ENCODE measurements around the gene CCDC63. TPM values are rescaled to one million over a fixed set of nuclear protein-coding genes. Genes with fewer than 3 reads are reported as not detected.

Gene CCDC63
- total RNA-seq, 1 experiment from 2014 or later, result 0.98 TPM

GRCh38 chr12:110927546-110927945 is 80.8 kb downstream of the CCDC63 start (continued):
- TF ChIP-seq ZNF219 (CRISPR knock-in tag; IDR thresholded peaks at IDR 0.05; ENCODE audit: borderline replicate concordance), result no peak
- TF ChIP-seq CBFB (CRISPR knock-in tag; IDR thresholded peaks at IDR 0.05; ENCODE audit: low read depth), result no peak
- no peak for TF ChIP-seq IRF2 (CRISPR knock-in tag; IDR thresholded peaks at IDR 0.05; ENCODE audit: borderline replicate concordance, low read depth)
- TF ChIP-seq TEAD4 (CRISPR knock-in tag; IDR thresholded peaks at IDR 0.05), result no peak
- TF ChIP-seq SOX15 (CRISPR knock-in tag; IDR thresholded peaks at IDR 0.05), result no peak
- no peak for TF ChIP-seq AR (CRISPR knock-in tag; IDR thresholded peaks at IDR 0.05)
- TF ChIP-seq PRRX2 (CRISPR knock-in tag; IDR thresholded peaks at IDR 0.05), result no peak
- TF ChIP-seq OVOL2 (CRISPR knock-in tag; IDR thresholded peaks at IDR 0.05; ENCODE audit: borderline replicate concordance), result no peak
- no peak for TF ChIP-seq ATF2 (CRISPR knock-in tag; IDR thresholded peaks at IDR 0.05; ENCODE audit: borderline replicate concordance, low read depth)
- no peak for TF ChIP-seq ARID4B (CRISPR knock-in tag; IDR thresholded peaks at IDR 0.05; ENCODE audit: borderline replicate concordance)
- no peak for TF ChIP-seq MAX (CRISPR knock-in tag; IDR thresholded peaks at IDR 0.05)
- no peak for TF ChIP-seq NFATC4 (CRISPR knock-in tag; IDR thresholded peaks at IDR 0.05)
- TF ChIP-seq SMAD3 (CRISPR knock-in tag; IDR thresholded peaks at IDR 0.05; ENCODE audit: borderline replicate concordance), result no peak
- TF ChIP-seq FOXJ3 (CRISPR knock-in tag; IDR thresholded peaks at IDR 0.05; ENCODE audit: borderline replicate concordance), result no peak
- no peak for TF ChIP-seq FOXK1 (CRISPR knock-in tag; IDR thresholded peaks at IDR 0.05)

GRCh38 chr12:110928700-110929099 is 81.9 kb downstream of the CCDC63 start:
- Mint-ChIP-seq H3K9me3 (no peaks in the 10 kb centered on the region), H3K4me1 (peaks cover 14% of the 10 kb centered on the region), H3K4me3 (no peak overlapping the region)
- no peak for TF ChIP-seq PREB (CRISPR knock-in tag; IDR thresholded peaks at IDR 0.05; ENCODE audit: borderline replicate concordance)
- TF ChIP-seq SOX15 (CRISPR knock-in tag; IDR thresholded peaks at IDR 0.05), result no peak
- no peak for TF ChIP-seq USF1 (CRISPR knock-in tag; IDR thresholded peaks at IDR 0.05)
- no peak for TF ChIP-seq NR1H2 (CRISPR knock-in tag; IDR thresholded peaks at IDR 0.05)
- no peak for TF ChIP-seq ATF3 (CRISPR knock-in tag; conservative IDR thresholded peaks at IDR 0.05)
- TF ChIP-seq CREB1 (CRISPR knock-in tag; IDR thresholded peaks at IDR 0.05), result no peak
- TF ChIP-seq ELF4 (CRISPR knock-in tag; IDR thresholded peaks at IDR 0.05; ENCODE audit: low read depth), result no peak
- no peak for TF ChIP-seq NR3C1 (CRISPR knock-in tag; conservative IDR thresholded peaks at IDR 0.05; ENCODE audit: low read depth)
- TF ChIP-seq ZBTB43 (CRISPR knock-in tag; IDR thresholded peaks at IDR 0.05), result no peak
- no peak for TF ChIP-seq CREM (CRISPR knock-in tag; IDR thresholded peaks at IDR 0.05)

More at GRCh38 chr12:110928700-110929099, 81.9 kb downstream of the CCDC63 start:
- DNase-seq (ENCODE audit: low spot score) (no peak), ATAC-seq (no peak)
- no peak overlapping the region for H3K27ac Mint-ChIP-seq
- H3K36me3 Mint-ChIP-seq, result no peaks in the 10 kb centered on the region
- ChIA-PET CTCF (interaction anchor here (1.2 kb wide), 1 partner anchor 9 kb away, joined by 3 read pairs; no protein-coding TSS in a partner anchor), POLR2A (no interaction called here)
- H3K27me3 Mint-ChIP-seq (ENCODE audit: low read depth), result no peaks in the 10 kb centered on the region; the same call in none of the 2 replicates
